GM12878 (cell line): Measurements from ENCODE around the gene ZBTB18. TPM values are rescaled to one million over a fixed set of nuclear protein-coding genes. Genes with fewer than 3 reads are reported as not detected.

Experiments used
- ATAC-seq: fragments of 200-7000 bp; cut with Tn5 transposase; 3 replicates; pipeline ENCODE4 v1.9.1; 2020; ENCODE audit warnings: mild to moderate bottlenecking, moderate library complexity
- BruUV-seq: library from RNA; stranded (reverse); fragments of 400-500 nt; replicated peaks from 2 replicates; lab custom pipeline; 2021; lab: Mats Ljungman, UMichigan
- CTCF ChIA-PET: fragments of 300-600 bp; sonication (Branson Sonifier 250); formaldehyde crosslinking; extraction: SDS; loops from one replicate; lab custom pipeline; 2021; ENCODE audit warnings: inconsistent platforms; lab: Yijun Ruan, JAX
- POLR2A ChIA-PET: fragments of 350-600 bp; formaldehyde crosslinking; extraction: SDS; loops from one replicate; lab custom pipeline; 2021; ENCODE audit warnings: inconsistent platforms; lab: Charles Lee
- RAD21 ChIA-PET: fragments of 300-600 bp; sonication (Branson Sonifier 250); formaldehyde crosslinking; loops from one replicate; lab custom pipeline; 2023; ENCODE audit warnings: antibody characterized with exemption; ENCODE audit not compliant: unreplicated experiment; lab: Charles Lee
- SMC1A ChIA-PET: fragments of 300-600 bp; sonication (Branson Sonifier 250); formaldehyde crosslinking; loops from one replicate; lab custom pipeline; 2023; ENCODE audit not compliant: unreplicated experiment, uncharacterized antibody; lab: Charles Lee
- DNase-seq: peaks from one replicate; pipeline ENCODE4 v3.0.0-alpha.2; 2011; ENCODE audit warnings: low read depth, low spot score
- FAIRE-seq: peaks from 3 replicates; lab custom pipeline; 2011; peaks lifted over from hg19 to GRCh38; lab: Jason Lieb, UNC
- H2AFZ ChIP-seq: 2 replicates; pipeline ENCODE4 v1.6.0; 2011; ENCODE audit warnings: low read depth, low read length, control low read depth; ENCODE audit not compliant: control insufficient read depth
- H3K27ac ChIP-seq: 2 replicates; pipeline ENCODE4 v1.5.1; 2011; ENCODE audit warnings: control low read depth; ENCODE audit not compliant: control insufficient read depth, insufficient read depth
- H3K27me3 ChIP-seq, 2 experiments: replicated peaks in 1 of 2; 2 replicates each; pipeline versions ENCODE4 v1.6.0 to v1.6.1; 2011; ENCODE audit warnings: low read length in 1 of 2; ENCODE audit not compliant: control insufficient read depth in 2 of 2, insufficient read depth in 2 of 2
- H3K36me3 ChIP-seq, 2 experiments: 2 replicates each; pipeline ENCODE4 v1.5.1; 2011; ENCODE audit warnings: low read length in 1 of 2; ENCODE audit not compliant: control insufficient read depth in 2 of 2, insufficient read depth in 2 of 2
- H3K4me1 ChIP-seq: 2 replicates; pipeline ENCODE4 v1.6.1; 2011; ENCODE audit warnings: mild to moderate bottlenecking, low read length, moderate library complexity, mixed read lengths; ENCODE audit not compliant: control insufficient read depth, insufficient read depth
- H3K4me2 ChIP-seq: 2 replicates; pipeline ENCODE4 v1.6.0; 2011; ENCODE audit warnings: control low read depth; ENCODE audit not compliant: control insufficient read depth, insufficient read depth
- H3K4me3 ChIP-seq: fragments of 200-600 bp; sonication (generic); 2 replicates; pipeline ENCODE4 v1.5.1; 2016
- H3K79me2 ChIP-seq: 2 replicates; pipeline ENCODE4 v1.6.0; 2011; ENCODE audit warnings: low read length; ENCODE audit not compliant: control insufficient read depth, insufficient read depth
- H3K9ac ChIP-seq: 2 replicates; pipeline ENCODE4 v1.8.0; 2011; ENCODE audit warnings: low read length, control low read depth, mixed read lengths; ENCODE audit not compliant: control insufficient read depth, insufficient read depth
- H3K9me3 ChIP-seq: replicated peaks from 3 replicates; pipeline ENCODE4 v1.5.1; 2011; ENCODE audit warnings: mild to moderate bottlenecking, low read length; ENCODE audit not compliant: control insufficient read depth, insufficient read depth
- H4K20me1 ChIP-seq: 2 replicates; pipeline ENCODE4 v1.6.0; 2011; ENCODE audit not compliant: control insufficient read depth, insufficient read depth
- BCLAF1 ChIP-seq: fragments of 450-650 bp; IDR thresholded peaks from 2 replicates; pipeline ENCODE4 v1.6.1; 2017; ENCODE audit warnings: antibody characterized with exemption, mild to moderate bottlenecking, moderate library complexity
- CHD4 ChIP-seq: fragments of 200-600 bp; sonication (generic); IDR thresholded peaks from 2 replicates; pipeline ENCODE4 v1.6.1; 2016; ENCODE audit warnings: mild to moderate bottlenecking
- ETV6 ChIP-seq, 2 experiments: fragments of 450-650 bp in 1 of 2; IDR thresholded peaks in 1 of 2; conservative IDR thresholded peaks in 1 of 2; 2 replicates each; pipeline ENCODE4 v1.6.1; 2014; ENCODE audit warnings: antibody characterized with exemption in 1 of 2, borderline replicate concordance in 1 of 2, low read depth in 1 of 2, mild to moderate bottlenecking in 1 of 2, moderate library complexity in 1 of 2
- FOXM1 ChIP-seq: IDR thresholded peaks from 2 replicates; pipeline ENCODE4 v1.6.1; 2012; ENCODE audit warnings: low read depth, mild to moderate bottlenecking, inconsistent platforms, low read length, moderate library complexity
- JUND ChIP-seq: IDR thresholded peaks from 2 replicates; pipeline ENCODE4 v1.6.1; 2012; ENCODE audit warnings: low read depth, mild to moderate bottlenecking, low read length, improper control_type of control experiment, moderate library complexity
- MYB ChIP-seq: fragments of 150-350 bp; IDR thresholded peaks from 2 replicates; pipeline ENCODE4 v1.6.1; 2014; ENCODE audit warnings: mild to moderate bottlenecking, low read depth, low read length, borderline replicate concordance
- PBX3 ChIP-seq: IDR thresholded peaks from 2 replicates; pipeline ENCODE4 v1.6.1; 2011; ENCODE audit warnings: mild to moderate bottlenecking, low read depth, low read length, moderate library complexity; ENCODE audit not compliant: insufficient replicate concordance
- PKNOX1 ChIP-seq: fragments of 450-650 bp; IDR thresholded peaks from 2 replicates; pipeline ENCODE4 v1.6.1; 2016; ENCODE audit warnings: mild to moderate bottlenecking
- RB1 ChIP-seq: fragments of 450-650 bp; formaldehyde crosslinking; IDR thresholded peaks from 2 replicates; pipeline ENCODE4 v1.6.1; 2017; ENCODE audit warnings: mild to moderate bottlenecking, borderline replicate concordance
- SIX5 ChIP-seq: IDR thresholded peaks from 2 replicates; pipeline ENCODE4 v1.6.1; 2011; ENCODE audit warnings: mild to moderate bottlenecking, low read depth, low read length, moderate library complexity; ENCODE audit not compliant: severe bottlenecking
- SMC3 ChIP-seq: IDR thresholded peaks from 2 replicates; pipeline ENCODE4 v1.6.1; 2011; ENCODE audit warnings: low read length, improper control_type of control experiment, borderline replicate concordance
- TAF1 ChIP-seq: IDR thresholded peaks from 2 replicates; pipeline ENCODE4 v1.6.1; 2011; ENCODE audit warnings: mild to moderate bottlenecking, low read depth, low read length, borderline replicate concordance
- ZSCAN29 ChIP-seq: fragments of 450-650 bp; IDR thresholded peaks from 2 replicates; pipeline ENCODE4 v1.6.1; 2017; ENCODE audit warnings: mild to moderate bottlenecking, moderate library complexity
- WGBS: methylation state at CpG from one replicate; pipeline ENCODE4 v1.1.6; 2016; ENCODE audit warnings: low lambda C conversion rate; ENCODE audit not compliant: insufficient replicate concordance, insufficient coverage; ENCODE audit errors: missing lambda C conversion rate; 5-methylcytosine and 5-hydroxymethylcytosine counted together
- in situ Hi-C: fragments of 300-500 bp; cut with MboI; formaldehyde crosslinking; loops from 9 replicates; pipeline ENCODE4 v1.14.3; 2018; ENCODE audit warnings: mixed read lengths
- intact Hi-C: fragments of 100-400 bp; cut with micrococcal nuclease; formaldehyde crosslinking; loops from one replicate; pipeline ENCODE4 v1.14.2; 2022; ENCODE audit not compliant: unreplicated experiment
- polyA plus RNA-seq, 11 experiments: library from polyadenylated mRNA; depleted of rRNA in 4 of 11; unstranded in 6 of 11; stranded (reverse) in 5 of 11; fragments of >200 nt; fragmentation: Nextera tagmentation in 4 of 11; fragmentation: Illumina TruSeq in 1 of 11; extraction: Ambion mirVana in 4 of 11; extraction: Trizol in 1 of 11; gene quantifications; 1 replicate in 1 of 11; 2 replicates in 10 of 11; pipeline versions ENCODE4 v1.2.1 to v1.2.3, GENCODE V29; 2011 to 2016; ENCODE audit warnings: inconsistent platforms in 2 of 11, missing spikeins in 2 of 11, low read depth in 1 of 11
- total RNA-seq, 4 experiments: library from RNA; depleted of rRNA in 3 of 4; stranded (reverse); fragments of >200 nt in 3 of 4; fragmentation: Illumina TruSeq in 1 of 4; extraction: Trizol in 1 of 4; gene quantifications; 2 replicates each; pipeline versions ENCODE4 v1.2.1 to v1.2.3, GENCODE V29; 2013 to 2021

Gene ZBTB18
- total and polyA plus RNA-seq, 10 of the 15 experiments (the other 5 are each of a cell fraction or from before 2014, with no cell fraction given): 0.27 to 8.6 (median 6.1) TPM

- Histone ChIP-seq H4K20me1 (no peaks in the 10 kb centered on the region), H3K9ac (no peak overlapping the region), H2AFZ (no peak overlapping the region), H3K4me3 (no peak overlapping the region), H3K4me1 (no peaks in the 10 kb centered on the region), H3K9me3 (no peaks in the 10 kb centered on the region), H3K27me3 (no peaks in the 10 kb centered on the region; a peak in 3 of 4 replicates), H3K79me2 (no peaks in the 10 kb centered on the region), H3K4me2 (no peak overlapping the region), H3K36me3 (no peaks in the 10 kb centered on the region), H3K27ac (no peak overlapping the region)
- RAD21 ChIA-PET: interaction anchor here (1.0 kb wide), 1 partner anchor 198 kb away, joined by 3 read pairs; no protein-coding TSS in a partner anchor
- in situ Hi-C loops: no loop called here
- CTCF ChIA-PET: interaction anchor here (0.9 to 1.5 kb wide), 2 partner anchors 11 to 178 kb away, joined by 3 read pairs; no protein-coding TSS in a partner anchor
- POLR2A ChIA-PET: no interaction called here
- no TSS peak for BruUV-seq
- DNase-seq (no peak), FAIRE-seq (no peak), ATAC-seq (no peak)
- intact Hi-C loops: no loop called here
- TF ChIP-seq TAF1 (no peak), SMC3 (no peak), PKNOX1 (no peak), SIX5 (no peak), ETV6 (conservative IDR thresholded peaks at IDR 0.05 in 1 of 2, IDR thresholded peaks at IDR 0.05 in 1 of 2; ENCODE audit: borderline replicate concordance in 1 of 2, low read depth in 1 of 2) (no peak), PBX3 (no peak), CHD4 (no peak), BCLAF1 (no peak), JUND (no peak), RB1 (no peak), MYB (no peak), ZSCAN29 (no peak), FOXM1 (no peak)
- SMC1A ChIA-PET: interaction anchor here (1.0 to 7.3 kb wide), 4 partner anchors 11 to 27 kb away, joined by 3 to 45 read pairs (median 4); partner anchors contain the start of gene ZBTB18
- 0% methylated on average over 4 of the region's 4 CpGs for WGBS
These were observed 14.9 kb downstream of the ZBTB18 start for GRCh38 chr1:244065960-244066388.
